ENCODE measurements around the gene DCAF15. TPM values are rescaled to one million over a fixed set of nuclear protein-coding genes. Genes with fewer than 3 reads are reported as not detected.

Gene DCAF15, protein sequence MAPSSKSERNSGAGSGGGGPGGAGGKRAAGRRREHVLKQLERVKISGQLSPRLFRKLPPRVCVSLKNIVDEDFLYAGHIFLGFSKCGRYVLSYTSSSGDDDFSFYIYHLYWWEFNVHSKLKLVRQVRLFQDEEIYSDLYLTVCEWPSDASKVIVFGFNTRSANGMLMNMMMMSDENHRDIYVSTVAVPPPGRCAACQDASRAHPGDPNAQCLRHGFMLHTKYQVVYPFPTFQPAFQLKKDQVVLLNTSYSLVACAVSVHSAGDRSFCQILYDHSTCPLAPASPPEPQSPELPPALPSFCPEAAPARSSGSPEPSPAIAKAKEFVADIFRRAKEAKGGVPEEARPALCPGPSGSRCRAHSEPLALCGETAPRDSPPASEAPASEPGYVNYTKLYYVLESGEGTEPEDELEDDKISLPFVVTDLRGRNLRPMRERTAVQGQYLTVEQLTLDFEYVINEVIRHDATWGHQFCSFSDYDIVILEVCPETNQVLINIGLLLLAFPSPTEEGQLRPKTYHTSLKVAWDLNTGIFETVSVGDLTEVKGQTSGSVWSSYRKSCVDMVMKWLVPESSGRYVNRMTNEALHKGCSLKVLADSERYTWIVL
- total RNA-seq = 22.2 and 27.6 TPM in 2 replicates

DNA sequence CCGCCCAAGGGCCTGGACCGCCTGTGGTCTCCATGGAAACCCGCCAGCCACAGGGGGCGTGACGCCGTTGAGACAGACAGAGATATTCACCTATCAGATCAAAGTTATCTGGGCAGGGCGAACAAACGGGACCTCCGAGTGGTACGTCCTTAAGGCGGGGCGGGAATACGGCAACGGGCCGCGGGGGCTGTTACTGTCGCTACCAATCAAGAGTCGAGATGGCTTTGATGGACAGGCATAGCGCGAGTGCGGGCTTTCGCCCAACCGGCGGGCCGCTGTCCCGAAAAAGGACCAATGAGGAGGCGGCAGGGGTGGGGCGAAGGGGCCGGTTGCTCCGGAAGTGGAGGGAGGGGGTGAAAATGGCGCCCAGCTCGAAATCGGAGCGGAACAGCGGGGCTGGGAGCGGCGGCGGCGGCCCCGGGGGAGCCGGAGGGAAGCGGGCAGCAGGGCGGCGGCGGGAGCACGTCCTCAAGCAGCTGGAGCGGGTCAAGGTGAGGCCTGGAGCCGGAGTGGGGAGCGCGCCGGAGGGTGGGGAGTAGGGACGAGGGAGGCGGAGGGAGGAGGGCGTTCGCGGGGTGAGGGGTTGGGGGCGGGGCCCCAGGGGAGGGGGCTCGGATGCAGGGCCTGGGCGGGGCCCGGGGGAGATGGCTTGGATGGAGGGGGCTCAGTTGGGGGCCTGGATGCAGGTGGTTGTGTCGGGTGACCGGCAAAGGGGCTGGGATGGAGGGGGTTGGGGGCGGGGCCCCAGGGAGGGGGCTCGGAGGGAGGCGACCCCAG, at the start of gene DCAF15:
TSS of gene DCAF15 (plus strand) at position 356 of the 777 bp plus-strand sequence. CDS start at position 360, 4 bp downstream.

DNA sequence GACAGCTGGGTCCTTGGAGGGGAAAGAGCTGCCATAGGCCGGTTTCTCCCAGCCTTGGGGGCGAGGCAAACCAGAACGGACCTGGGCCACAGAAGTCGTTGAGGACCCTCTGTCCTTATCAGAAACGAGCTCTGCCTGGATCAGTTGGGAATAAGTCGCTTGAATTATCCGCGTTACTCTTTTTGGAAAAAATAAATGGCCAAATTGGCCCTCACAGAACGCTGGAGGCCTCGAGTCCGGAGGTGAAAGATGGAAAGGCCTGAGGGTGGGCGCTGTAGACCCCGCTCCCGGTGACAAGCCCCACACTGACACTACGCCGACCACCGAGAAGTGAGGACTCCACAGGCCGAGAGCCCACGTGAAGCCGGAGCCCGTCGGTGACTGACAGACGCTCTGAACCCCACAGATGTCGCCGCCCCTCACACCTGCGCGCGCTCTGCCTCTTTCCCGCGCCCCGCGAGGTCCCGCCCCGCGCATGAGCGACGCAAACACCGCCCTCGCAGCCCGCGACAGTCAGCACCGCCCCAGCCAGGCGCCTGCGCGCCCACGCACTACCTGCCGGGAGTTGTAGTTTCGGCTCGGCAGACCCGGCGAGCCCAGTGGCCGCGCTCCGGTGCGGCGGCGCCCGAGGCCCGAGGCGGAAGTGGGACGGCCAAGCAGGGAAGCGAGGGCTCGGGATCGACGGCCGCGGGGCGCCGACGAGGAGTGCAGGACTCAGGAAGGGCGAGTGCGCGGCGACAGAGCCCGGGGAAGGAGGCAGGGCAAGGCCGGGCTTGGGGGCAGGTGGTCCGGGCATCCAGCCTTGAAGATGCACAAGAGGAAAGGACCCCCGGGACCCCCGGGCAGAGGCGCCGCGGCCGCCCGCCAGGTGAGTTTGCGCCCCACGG, 46.4 kb upstream of the DCAF15 start, which contains the start of the genes BRME1 and CC2D1A:
TSS of gene BRME1 (minus strand) at position 484 of the 887 bp plus-strand sequence. CDS start 1,225 bp downstream, outside the sequence.
TSS of gene CC2D1A (plus strand) at position 568 of the 887 bp plus-strand sequence. CDS start at position 809, 241 bp downstream.

DNA sequence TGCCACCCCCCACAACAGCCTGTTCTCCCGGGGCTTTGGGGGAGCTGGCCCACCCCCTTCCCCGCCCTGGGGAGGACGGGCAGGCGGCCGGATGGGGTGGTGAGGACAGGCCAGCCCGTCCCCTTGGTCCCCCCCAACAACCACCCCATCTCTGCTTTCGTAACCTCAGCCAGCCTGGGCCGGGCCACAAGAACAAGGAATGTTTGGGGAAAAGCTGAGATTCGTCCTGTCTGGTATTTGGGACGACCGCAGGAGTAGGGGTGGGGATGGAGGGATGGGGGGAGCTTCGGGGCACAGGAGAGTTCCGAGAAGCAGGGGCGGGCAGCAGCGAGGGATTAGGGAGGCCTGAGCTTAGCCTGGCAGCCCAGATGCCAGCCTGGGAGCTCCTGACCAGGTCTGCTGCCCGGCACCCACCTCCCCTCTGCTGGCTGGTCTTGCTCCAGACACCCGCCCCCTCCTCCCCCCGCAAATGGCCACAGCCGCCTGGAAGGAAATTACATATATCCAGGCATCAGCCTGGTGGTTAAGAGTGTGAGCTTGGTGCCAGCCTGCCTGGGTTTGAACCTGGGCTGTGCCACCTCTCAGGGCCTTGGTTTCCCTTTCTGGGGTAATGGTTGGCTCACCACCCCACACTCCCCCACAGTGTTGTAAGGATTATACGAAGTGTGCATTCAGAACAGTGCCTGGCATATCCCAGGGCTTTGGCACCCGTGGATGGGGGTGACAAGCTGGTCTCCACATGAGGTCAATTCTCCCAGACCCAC, 13.8 kb upstream of the DCAF15 start, which contains the start of gene PODNL1:
TSS of gene PODNL1 (minus strand) at position 117 of the 764 bp plus-strand sequence. CDS start 236 bp downstream, outside the sequence.

DNA sequence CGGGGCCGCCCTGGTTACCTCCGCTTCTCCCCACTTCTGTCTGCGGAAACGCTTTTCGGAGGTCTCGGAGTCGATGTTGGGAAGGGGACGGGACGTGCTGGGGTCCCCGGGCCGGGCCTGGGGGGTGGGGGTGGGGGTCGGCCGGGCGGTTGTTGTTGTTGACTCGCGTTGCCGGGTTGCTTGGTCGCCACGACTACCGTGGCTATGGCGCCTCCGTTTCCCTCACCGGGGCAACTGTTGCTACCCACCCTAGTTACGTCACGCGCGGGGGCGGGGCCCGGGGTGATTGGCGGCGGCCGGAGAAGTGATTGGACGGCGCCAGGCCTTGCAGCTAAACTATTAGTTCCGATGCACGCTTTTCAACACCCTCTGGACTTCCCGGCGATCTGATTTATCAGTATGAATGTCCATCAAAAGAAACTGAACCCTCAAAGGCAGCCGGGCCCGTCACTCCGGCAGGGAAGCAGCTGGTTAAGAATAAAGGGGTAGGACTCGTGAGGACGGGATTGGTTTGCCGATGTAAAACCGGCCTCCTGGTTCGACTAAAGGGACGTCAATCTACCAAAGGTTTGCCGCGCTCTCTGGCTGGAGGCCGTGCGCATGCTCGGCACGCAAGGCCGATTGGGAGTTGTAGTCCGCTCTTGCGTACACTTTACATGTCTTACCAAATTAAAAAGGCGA, 53.9 kb downstream of the DCAF15 start, which contains the start of gene RFX1:
TSS of gene RFX1 (minus strand) at position 236 of the 681 bp plus-strand sequence. CDS start 12,477 bp downstream, outside the sequence.

Other genes with a start within 250 kb of the DCAF15 start
- gene MRI1, start 188.0 kb upstream of the DCAF15 start, total RNA-seq = 33.1 and 35.0 TPM in 2 replicates
- 245 and 290 TPM in 2 replicates for gene C19orf53, start 178.1 kb upstream of the DCAF15 start, total RNA-seq
- 3.9 and 4.9 TPM in 2 replicates for gene ZSWIM4, start 157.1 kb upstream of the DCAF15 start, total RNA-seq
- gene NANOS3, start 75.4 kb upstream of the DCAF15 start, total RNA-seq = not detected in 2 replicates
- under 0.01 and 0.17 TPM in 2 replicates for gene BRME1, start 46.4 kb upstream of the DCAF15 start, total RNA-seq
- 16.5 and 17.8 TPM in 2 replicates for gene CC2D1A, start 46.3 kb upstream of the DCAF15 start, total RNA-seq
- 1.7 and 1.9 TPM in 2 replicates for gene PODNL1, start 14.1 kb upstream of the DCAF15 start, total RNA-seq
- gene RFX1, start 53.8 kb downstream of the DCAF15 start, total RNA-seq = 4.5 and 5.0 TPM in 2 replicates
- gene RLN3, start 75.6 kb downstream of the DCAF15 start, total RNA-seq = not detected in 2 replicates
- gene IL27RA, start 79.3 kb downstream of the DCAF15 start, total RNA-seq = 2.2 and 3.2 TPM in 2 replicates
- gene PALM3, start 109.6 kb downstream of the DCAF15 start, total RNA-seq = 0.15 and 0.17 TPM in 2 replicates
- 0.30 and 1.2 TPM in 2 replicates for gene MISP3, start 120.3 kb downstream of the DCAF15 start, total RNA-seq
- gene C19orf67, start 133.3 kb downstream of the DCAF15 start, total RNA-seq = not detected in 2 replicates
- 31.4 and 33.9 TPM in 2 replicates for gene SAMD1, start 138.2 kb downstream of the DCAF15 start, total RNA-seq
- 54.0 and 57.4 TPM in 2 replicates for gene PRKACA, start 165.3 kb downstream of the DCAF15 start, total RNA-seq
- 53.6 and 56.5 TPM in 2 replicates for gene ASF1B, start 184.1 kb downstream of the DCAF15 start, total RNA-seq